H1 (cell line): ENCODE results near the gene RNF144A. TPM values are rescaled to one million over a fixed set of nuclear protein-coding genes. Genes with fewer than 3 reads are reported as not detected.

Source experiments
- CTCF ChIA-PET: fragments of 300-600 bp; sonication (Branson Sonifier 250); formaldehyde crosslinking; loops from one replicate; lab custom pipeline; 2021; ENCODE audit not compliant: partially characterized antibody; lab: Charles Lee
- POLR2A ChIA-PET: fragments of 300-600 bp; sonication (Branson Sonifier 250); formaldehyde crosslinking; loops from one replicate; lab custom pipeline; 2021; ENCODE audit warnings: inconsistent platforms; ENCODE audit not compliant: partially characterized antibody; lab: Charles Lee
- DNase-seq, 2 experiments: peaks; one replicate each; pipeline versions ENCODE4 v3.0.0 to v3.0.0-alpha.2; 2010 to 2022; ENCODE audit warnings: low spot score in 2 of 2, low read depth in 1 of 2, mixed read lengths in 1 of 2
- FAIRE-seq: peaks from 2 replicates; lab custom pipeline; 2011; peaks lifted over from hg19 to GRCh38; lab: Jason Lieb, UNC
- H2AFZ ChIP-seq: 2 replicates; pipeline ENCODE4 v1.8.1; 2012; ENCODE audit warnings: low read length, inconsistent platforms
- H2AK5ac ChIP-seq: 2 replicates; pipeline ENCODE4 v1.6.1; 2013; ENCODE audit warnings: low read depth, low read length
- H2BK120ac ChIP-seq: replicated peaks from 2 replicates; pipeline ENCODE3; 2013; ENCODE audit warnings: low read depth, low read length, inconsistent platforms
- H2BK12ac ChIP-seq: 2 replicates; pipeline ENCODE4 v1.6.1; 2013; ENCODE audit warnings: low read depth, low read length
- H2BK15ac ChIP-seq: 2 replicates; pipeline ENCODE4 v1.6.1; 2013; ENCODE audit warnings: low read length
- H2BK20ac ChIP-seq: 2 replicates; pipeline ENCODE4 v1.6.1; 2013; ENCODE audit warnings: low read length
- H2BK5ac ChIP-seq: 2 replicates; pipeline ENCODE4 v1.6.1; 2013; ENCODE audit warnings: low read depth, low read length
- H3K14ac ChIP-seq: 2 replicates; pipeline ENCODE4 v1.6.1; 2013; ENCODE audit warnings: inconsistent platforms; ENCODE audit not compliant: insufficient read length
- H3K18ac ChIP-seq: 2 replicates; pipeline ENCODE4 v1.6.1; 2013; ENCODE audit warnings: low read length; ENCODE audit errors: extremely low read depth
- H3K23ac ChIP-seq: 2 replicates; pipeline ENCODE4 v1.6.1; 2013; ENCODE audit warnings: inconsistent platforms; ENCODE audit not compliant: insufficient read length
- H3K23me2 ChIP-seq: 2 replicates; pipeline ENCODE4 v1.6.1; 2013; ENCODE audit warnings: low read depth, low read length
- H3K27ac ChIP-seq: 2 replicates; pipeline ENCODE4 v1.6.1; 2011; ENCODE audit warnings: low read depth, low read length, inconsistent platforms
- H3K27me3 ChIP-seq, 4 experiments: replicated peaks in 1 of 4; 1 replicate in 1 of 4; 2 replicates in 3 of 4; pipeline versions ENCODE4 v1.6.1 to v1.8.1; 2011 to 2013; ENCODE audit warnings: low read length in 3 of 4, mild to moderate bottlenecking in 3 of 4, inconsistent platforms in 2 of 4, mixed read lengths in 2 of 4, moderate library complexity in 1 of 4; ENCODE audit not compliant: control insufficient read depth in 3 of 4, insufficient read depth in 3 of 4; ENCODE audit errors: extremely low read depth in 1 of 4
- H3K36me3 ChIP-seq, 4 experiments: 2 replicates each; pipeline versions ENCODE4 v1.6.1 to v1.8.1; 2011 to 2013; ENCODE audit warnings: mild to moderate bottlenecking in 4 of 4, low read length in 3 of 4, moderate library complexity in 2 of 4, control low read depth in 1 of 4, inconsistent platforms in 1 of 4; ENCODE audit not compliant: insufficient read depth in 4 of 4, control insufficient read depth in 2 of 4
- H3K4ac ChIP-seq: replicated peaks from 2 replicates; pipeline ENCODE3; 2013; ENCODE audit warnings: low read length, low read depth, mixed read lengths, inconsistent platforms; ENCODE audit not compliant: insufficient read length
- H3K4me1 ChIP-seq, 4 experiments: replicated peaks in 1 of 4; 1 replicate in 1 of 4; 2 replicates in 3 of 4; pipeline versions ENCODE4 v1.6.1 to v1.8.1; 2011 to 2013; ENCODE audit warnings: low read length in 3 of 4, inconsistent platforms in 2 of 4, mixed read lengths in 1 of 4; ENCODE audit not compliant: insufficient read depth in 4 of 4, control insufficient read depth in 3 of 4
- H3K4me2 ChIP-seq, 2 experiments: 2 replicates each; pipeline versions ENCODE4 v1.6.1 to v1.8.1; 2011 to 2013; ENCODE audit warnings: low read depth in 2 of 2, low read length in 2 of 2, control low read depth in 1 of 2, inconsistent platforms in 1 of 2, mild to moderate bottlenecking in 1 of 2; ENCODE audit not compliant: insufficient read depth in 1 of 2
- H3K4me3 ChIP-seq, 4 experiments: fragments of 200-600, 300-600 bp in 1 of 4; sonication (generic), shearing (Covaris generic), sonication (Bioruptor Twin) in 1 of 4; 2 replicates each; pipeline versions ENCODE4 v1.5.1 to v1.8.1; 2011 to 2016; ENCODE audit warnings: low read length in 4 of 4, low read depth in 3 of 4, control low read depth in 2 of 4, inconsistent platforms in 2 of 4, mild to moderate bottlenecking in 2 of 4, mixed read lengths in 1 of 4, moderate library complexity in 1 of 4; ENCODE audit not compliant: insufficient read depth in 2 of 4; ENCODE audit errors: extremely low read depth in 1 of 4
- H3K56ac ChIP-seq: replicated peaks from 2 replicates; pipeline ENCODE3; 2013; ENCODE audit warnings: low read depth, mild to moderate bottlenecking, mixed read lengths, low read length, inconsistent platforms; ENCODE audit not compliant: insufficient read length
- H3K79me1 ChIP-seq: 2 replicates; pipeline ENCODE4 v1.6.1; 2013; ENCODE audit warnings: low read depth, low read length, control low read depth
- H3K79me2 ChIP-seq, 2 experiments: 2 replicates each; pipeline versions ENCODE4 v1.6.1 to v1.8.1; 2012 to 2013; ENCODE audit warnings: low read length in 2 of 2, mild to moderate bottlenecking in 2 of 2, inconsistent platforms in 1 of 2; ENCODE audit not compliant: insufficient read depth in 2 of 2, control insufficient read depth in 1 of 2
- H3K9ac ChIP-seq, 4 experiments: replicated peaks in 1 of 4; 1 replicate in 1 of 4; 2 replicates in 3 of 4; pipeline versions ENCODE4 v1.6.1 to v1.8.1; 2011 to 2013; ENCODE audit warnings: low read depth in 3 of 4, low read length in 3 of 4, control low read depth in 2 of 4, mild to moderate bottlenecking in 2 of 4, moderate library complexity in 2 of 4, inconsistent platforms in 1 of 4; ENCODE audit errors: extremely low read depth in 1 of 4
- H3K9me3 ChIP-seq, 2 experiments: 2 replicates each; pipeline versions ENCODE4 v1.6.1 to v1.8.1; 2012 to 2013; ENCODE audit warnings: mild to moderate bottlenecking in 2 of 2, moderate library complexity in 2 of 2, control low read depth in 1 of 2, inconsistent platforms in 1 of 2, low read depth in 1 of 2, low read length in 1 of 2, mixed read lengths in 1 of 2; ENCODE audit not compliant: insufficient read depth in 2 of 2
- H4K20me1 ChIP-seq, 2 experiments: replicated peaks in 1 of 2; 2 replicates each; pipeline versions ENCODE3 to v1.8.1; 2011 to 2013; ENCODE audit warnings: inconsistent platforms in 2 of 2, low read length in 2 of 2, mild to moderate bottlenecking in 1 of 2; ENCODE audit not compliant: insufficient read depth in 2 of 2, control insufficient read depth in 1 of 2
- H4K5ac ChIP-seq: 2 replicates; pipeline ENCODE4 v1.6.1; 2013; ENCODE audit warnings: low read length, low read depth, mixed read lengths, inconsistent platforms; ENCODE audit not compliant: insufficient read length
- H4K8ac ChIP-seq: 2 replicates; pipeline ENCODE4 v1.8.0; 2013; ENCODE audit warnings: mild to moderate bottlenecking, moderate library complexity, low read length, inconsistent platforms; ENCODE audit not compliant: insufficient read depth; ENCODE audit errors: extremely low read depth
- H4K91ac ChIP-seq: replicated peaks from 2 replicates; pipeline ENCODE3; 2013; ENCODE audit warnings: low read length, mixed read lengths, inconsistent platforms; ENCODE audit not compliant: insufficient read length
- JUN ChIP-seq: IDR thresholded peaks from 2 replicates; pipeline ENCODE4 v1.6.1; 2011; ENCODE audit warnings: low read depth, mild to moderate bottlenecking, improper control_type of control experiment, low read length
- KDM4A ChIP-seq: IDR thresholded peaks from one replicate; pipeline ENCODE4 v1.7.1; 2012; ENCODE audit warnings: low read depth, mild to moderate bottlenecking, moderate library complexity, low read length, inconsistent platforms; ENCODE audit not compliant: severe bottlenecking
- TAF1 ChIP-seq: IDR thresholded peaks from 2 replicates; pipeline ENCODE4 v1.6.1; 2011; ENCODE audit warnings: mild to moderate bottlenecking, low read depth, low read length
- WGBS, 2 experiments: shearing (Covaris generic) in 1 of 2; methylation state at CpG; one replicate each; pipeline versions ENCODE4 v1.1.6 to v1.1.7; 2013 to 2015; ENCODE audit warnings: low lambda C conversion rate in 2 of 2, mixed read lengths in 2 of 2, inconsistent platforms in 1 of 2, low coverage in 1 of 2, missing lambda C conversion rate in 1 of 2; ENCODE audit not compliant: insufficient replicate concordance in 2 of 2, insufficient coverage in 1 of 2, insufficient read length in 1 of 2; ENCODE audit errors: extremely low coverage in 1 of 2, missing lambda C conversion rate in 1 of 2; 5-methylcytosine and 5-hydroxymethylcytosine counted together
- polyA plus RNA-seq, 7 experiments: library from polyadenylated mRNA; depleted of rRNA in 3 of 7; stranded (reverse) in 5 of 7; unstranded in 2 of 7; fragments of >200 nt in 5 of 7; fragments of 200-250 nt in 2 of 7; gene quantifications; 1 replicate in 5 of 7; 2 replicates in 1 of 7; 4 replicates in 1 of 7; pipeline versions ENCODE4 v1.2.1 to v1.2.3, GENCODE V29; 2011 to 2013; ENCODE audit warnings: missing spikeins in 2 of 7, mixed read lengths in 2 of 7
- total RNA-seq: library from RNA; stranded (reverse); fragmentation: NEBNext Ultra II Directional; extraction: Animal tissue kit (Norgen Biotek cat#: 25700); gene quantifications from 2 replicates; pipeline ENCODE4 v1.2.1, GENCODE V29; 2021

The RNF144A gene
- total and polyA plus RNA-seq, 2 of the 8 experiments (the other 6 are each of a cell fraction or from before 2014, with no cell fraction given) = 14.0 to 15.0 TPM

DNA sequence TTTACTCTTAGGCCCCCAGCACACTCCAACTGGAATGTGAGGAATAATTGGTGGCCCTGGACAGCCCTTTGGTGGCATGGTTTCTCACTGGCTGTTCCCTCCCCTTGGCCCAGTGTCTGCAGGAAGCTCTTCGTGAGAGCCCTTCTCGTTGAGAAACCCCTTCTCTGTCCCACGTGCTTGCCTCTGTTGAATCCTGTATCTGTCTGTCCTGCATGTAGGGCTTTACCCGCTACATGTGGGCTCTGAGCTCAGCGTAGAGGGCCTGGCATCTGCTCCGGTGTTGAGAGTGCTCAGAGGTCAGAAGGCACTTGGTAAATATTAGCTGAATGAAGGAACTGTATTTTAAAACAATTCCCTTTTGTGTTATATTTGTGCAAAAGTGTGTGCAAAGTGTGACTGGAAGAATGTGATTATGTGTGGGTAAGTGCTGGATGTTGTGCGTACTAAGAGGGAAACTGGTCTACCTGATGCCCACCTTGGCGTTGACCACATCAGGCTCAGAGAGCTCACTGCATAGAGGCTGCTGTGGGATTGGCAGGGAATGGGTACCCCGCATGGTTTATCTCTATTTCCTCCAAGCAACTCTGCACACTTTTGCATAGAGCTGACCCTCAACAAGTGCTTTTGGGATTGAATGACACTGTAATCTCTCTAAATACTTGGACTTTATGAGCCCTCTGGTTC lies 40.0 kb downstream of the RNF144A start:
- no peak overlapping the region for H3K56ac ChIP-seq
- TF ChIP-seq JUN (no peak), TAF1 (no peak), KDM4A (no peak)

More for the DNA sequence above, 40.0 kb downstream of the RNF144A start:
- no peaks in the 10 kb centered on the region for H3K9me3 ChIP-seq
- H3K79me2 ChIP-seq = no peaks in the 10 kb centered on the region
- no peak overlapping the region for H4K8ac ChIP-seq
- no peak overlapping the region for H2BK20ac ChIP-seq
- no peaks in the 10 kb centered on the region for H4K20me1 ChIP-seq
- no peaks in the 10 kb centered on the region; a peak in 1 of 7 replicates for H3K4me1 ChIP-seq
- H3K27me3 ChIP-seq = no peaks in the 10 kb centered on the region
- no peak overlapping the region for H2BK120ac ChIP-seq
- no peak overlapping the region for H3K4me2 ChIP-seq
- H3K27ac ChIP-seq = no peak overlapping the region
- ChIA-PET CTCF (interaction anchor here (0.9 to 2.6 kb wide), 6 partner anchors 10 to 87 kb away, joined by 3 to 12 read pairs (median 5); no protein-coding TSS in a partner anchor), POLR2A (interaction anchor here (0.7 to 1.0 kb wide), 2 partner anchors 13 to 58 kb away, joined by 3 read pairs; no protein-coding TSS in a partner anchor)
- no peak overlapping the region for H3K18ac ChIP-seq
- H2BK5ac ChIP-seq = no peak overlapping the region; the same call in 1 of the 2 replicates
- no peak overlapping the region for H2BK12ac ChIP-seq
- no peak overlapping the region for H2AFZ ChIP-seq
- H3K79me1 ChIP-seq = no peaks in the 10 kb centered on the region; the same call in none of the 2 replicates
- H3K23me2 ChIP-seq = no peaks in the 10 kb centered on the region
- H3K36me3 ChIP-seq = no peaks in the 10 kb centered on the region
- no peak overlapping the region for H3K4ac ChIP-seq
- H2BK15ac ChIP-seq = no peak overlapping the region
- FAIRE-seq (no peak), DNase-seq (no peak)
- no peak overlapping the region for H3K9ac ChIP-seq
- no peak overlapping the region for H4K5ac ChIP-seq
- H2AK5ac ChIP-seq = no peak overlapping the region
- no peak overlapping the region for H3K14ac ChIP-seq
- no peak overlapping the region for H4K91ac ChIP-seq
- WGBS, 2 experiments = 87% methylated on average over 9 of the region's 9 CpGs; no CpG with 5 or more reads in 1 of the 2 experiments
- H3K23ac ChIP-seq = no peak overlapping the region
- H3K4me3 ChIP-seq = no peak overlapping the region
